Measurements from ENCODE around the gene HNRNPD.
"Not testable (repeated sequence)": the region's sequence is repeated elsewhere in the genome, so short reads cannot be mapped to it uniquely, and the experiment has no call there.

HNRNPD gene

DNA sequence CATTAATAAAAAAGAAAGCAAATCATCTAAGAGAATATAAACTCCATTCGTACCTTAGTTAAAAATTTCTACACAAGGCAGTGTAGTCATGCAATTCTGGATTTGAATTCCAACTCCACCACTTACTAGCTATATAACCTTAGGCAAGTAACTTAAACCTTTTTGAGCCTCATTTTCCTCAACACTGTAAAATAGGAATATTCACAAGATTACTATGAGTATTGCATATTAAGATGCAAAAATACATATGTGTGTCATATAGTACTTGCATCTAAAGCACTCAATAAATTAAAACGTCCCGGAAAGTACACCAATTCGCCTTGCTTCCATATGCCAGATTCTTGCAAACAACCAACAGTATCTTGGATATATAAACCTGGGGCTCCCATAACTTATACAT lies 42.0 kb downstream of the HNRNPD start:
- TF ChIP-seq, protein P1, sequence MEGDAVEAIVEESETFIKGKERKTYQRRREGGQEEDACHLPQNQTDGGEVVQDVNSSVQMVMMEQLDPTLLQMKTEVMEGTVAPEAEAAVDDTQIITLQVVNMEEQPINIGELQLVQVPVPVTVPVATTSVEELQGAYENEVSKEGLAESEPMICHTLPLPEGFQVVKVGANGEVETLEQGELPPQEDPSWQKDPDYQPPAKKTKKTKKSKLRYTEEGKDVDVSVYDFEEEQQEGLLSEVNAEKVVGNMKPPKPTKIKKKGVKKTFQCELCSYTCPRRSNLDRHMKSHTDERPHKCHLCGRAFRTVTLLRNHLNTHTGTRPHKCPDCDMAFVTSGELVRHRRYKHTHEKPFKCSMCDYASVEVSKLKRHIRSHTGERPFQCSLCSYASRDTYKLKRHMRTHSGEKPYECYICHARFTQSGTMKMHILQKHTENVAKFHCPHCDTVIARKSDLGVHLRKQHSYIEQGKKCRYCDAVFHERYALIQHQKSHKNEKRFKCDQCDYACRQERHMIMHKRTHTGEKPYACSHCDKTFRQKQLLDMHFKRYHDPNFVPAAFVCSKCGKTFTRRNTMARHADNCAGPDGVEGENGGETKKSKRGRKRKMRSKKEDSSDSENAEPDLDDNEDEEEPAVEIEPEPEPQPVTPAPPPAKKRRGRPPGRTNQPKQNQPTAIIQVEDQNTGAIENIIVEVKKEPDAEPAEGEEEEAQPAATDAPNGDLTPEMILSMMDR (IDR thresholded peaks at IDR 0.05) = no peak
- no peak for TF ChIP-seq ZFX (IDR thresholded peaks at IDR 0.05; ENCODE audit: borderline replicate concordance)
- H3K27ac ChIP-seq = no peak overlapping the region

DNA sequence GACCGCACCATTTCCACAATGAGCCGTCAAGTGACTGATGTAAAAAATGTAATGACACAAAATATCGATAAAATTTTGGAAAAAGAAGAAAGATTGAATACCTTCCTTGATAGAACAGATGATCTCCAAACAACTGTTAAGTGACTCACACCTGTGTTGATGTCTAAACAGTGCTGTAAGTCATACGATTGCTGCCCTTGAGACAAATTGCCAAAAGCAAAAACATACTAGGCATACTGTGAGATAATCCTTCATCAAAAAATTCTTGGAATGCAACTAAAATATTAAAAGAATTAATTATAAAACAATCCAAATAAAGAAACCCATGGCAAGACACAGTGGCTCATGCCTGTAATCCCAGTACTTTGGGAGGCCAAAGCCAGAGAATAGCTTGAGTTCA lies 53.4 kb downstream of the HNRNPD start:
- TF ChIP-seq, protein P1 (IDR thresholded peaks at IDR 0.05) = no peak
- TF ChIP-seq ZFX (IDR thresholded peaks at IDR 0.05; ENCODE audit: borderline replicate concordance) = no peak
- H3K27ac ChIP-seq = no peak overlapping the region

DNA sequence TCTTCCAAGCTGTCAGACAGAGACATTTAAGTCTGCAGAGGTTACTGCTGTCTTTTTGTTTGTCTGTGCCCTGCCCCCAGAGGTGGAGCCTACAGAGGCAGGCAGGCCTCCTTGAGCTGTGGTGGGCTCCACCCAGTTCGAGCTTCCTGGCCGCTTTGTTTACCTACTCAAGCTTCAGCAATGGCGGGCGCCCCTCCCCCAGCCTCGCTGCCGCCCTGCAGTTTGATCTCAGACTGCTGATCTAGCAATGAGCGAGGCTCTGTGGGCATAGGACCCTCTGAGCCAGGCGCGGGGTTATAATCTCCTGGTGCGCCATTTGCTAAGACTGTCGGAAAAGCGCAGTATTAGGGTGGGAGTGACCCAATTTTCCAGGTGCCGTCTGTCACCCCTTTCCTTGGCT lies 70.7 kb downstream of the HNRNPD start:
- H3K27ac ChIP-seq = not testable (repeated sequence)
